GM23338 (cell line): ENCODE results near the gene CGNL1. TPM values are rescaled to one million over a fixed set of nuclear protein-coding genes. Genes with fewer than 3 reads are reported as not detected.

Source experiments
- ATAC-seq: fragments of 200-7000 bp; cut with Tn5 transposase; 3 replicates; pipeline ENCODE4 v1.9.1; 2020
- DNase-seq: peaks from one replicate; pipeline ENCODE4 v3.0.0-alpha.2; 2015; ENCODE audit warnings: low spot score
- H2AFZ ChIP-seq: fragments of 200-600 bp; sonication (generic); 2 replicates; pipeline ENCODE4 v1.8.0; 2016; ENCODE audit warnings: antibody characterized with exemption, mild to moderate bottlenecking, moderate library complexity
- H3F3A ChIP-seq: fragments of 200-600 bp; sonication (generic); replicated peaks from 2 replicates; pipeline ENCODE4 v1.8.0; 2017; ENCODE audit warnings: antibody characterized with exemption, mixed run types, low read depth
- H3K27ac ChIP-seq: fragments of 200-600 bp; sonication (generic); 2 replicates; pipeline ENCODE4 v1.6.1; 2016; ENCODE audit warnings: low read depth
- H3K27me3 ChIP-seq: fragments of 200-600 bp; sonication (generic); 2 replicates; pipeline ENCODE4 v1.8.0; 2016; ENCODE audit warnings: mild to moderate bottlenecking, mixed run types, moderate library complexity; ENCODE audit not compliant: insufficient read depth
- H3K36me3 ChIP-seq: fragments of 200-600 bp; sonication (generic); 2 replicates; pipeline ENCODE4 v1.8.0; 2016; ENCODE audit warnings: mild to moderate bottlenecking; ENCODE audit not compliant: insufficient read depth
- H3K4me1 ChIP-seq: fragments of 200-600 bp; sonication (generic); 2 replicates; pipeline ENCODE4 v1.8.0; 2016; ENCODE audit warnings: mild to moderate bottlenecking, moderate library complexity; ENCODE audit not compliant: insufficient read depth
- H3K4me2 ChIP-seq: fragments of 200-600 bp; sonication (generic); 2 replicates; pipeline ENCODE4 v1.7.1; 2017; ENCODE audit warnings: mixed run types
- H3K4me3 ChIP-seq: fragments of 200-600 bp; sonication (generic); 2 replicates; pipeline ENCODE4 v1.6.1; 2016; ENCODE audit warnings: mixed run types
- H3K79me2 ChIP-seq: fragments of 200-600 bp; sonication (generic); replicated peaks from 2 replicates; pipeline ENCODE4 v1.8.0; 2017; ENCODE audit warnings: mild to moderate bottlenecking; ENCODE audit not compliant: insufficient read depth
- H3K9me2 ChIP-seq: fragments of 200-600 bp; sonication (generic); 2 replicates; pipeline ENCODE4 v1.8.0; 2017; ENCODE audit not compliant: insufficient read depth
- H4K20me1 ChIP-seq: fragments of 200-600 bp; sonication (generic); replicated peaks from 2 replicates; pipeline ENCODE4 v1.8.0; 2017; ENCODE audit warnings: mild to moderate bottlenecking; ENCODE audit not compliant: insufficient read depth
- H3K27ac Mint-ChIP-seq: 2 replicates; pipeline ENCODE4 v1.8.0; 2020; ENCODE audit warnings: inconsistent platforms, mild to moderate bottlenecking, moderate library complexity, mixed read lengths
- H3K27me3 Mint-ChIP-seq: 3 replicates; pipeline ENCODE4 v1.8.0; 2022; ENCODE audit warnings: low read depth, mild to moderate bottlenecking, moderate library complexity, mixed read lengths, inconsistent platforms; ENCODE audit not compliant: insufficient read depth, poor library complexity
- H3K36me3 Mint-ChIP-seq: 3 replicates; pipeline ENCODE4 v1.8.0; 2021; ENCODE audit warnings: low read depth, mild to moderate bottlenecking, inconsistent platforms, moderate library complexity, mixed read lengths
- H3K4me1 Mint-ChIP-seq: 3 replicates; pipeline ENCODE4 v1.8.0; 2020; ENCODE audit warnings: mild to moderate bottlenecking, inconsistent platforms, mixed read lengths
- H3K4me3 Mint-ChIP-seq: 3 replicates; pipeline ENCODE4 v1.8.0; 2021; ENCODE audit warnings: moderate library complexity, mild to moderate bottlenecking, inconsistent platforms, mixed read lengths
- H3K9me3 Mint-ChIP-seq: 3 replicates; pipeline ENCODE4 v1.8.0; 2020; ENCODE audit warnings: moderate library complexity, mild to moderate bottlenecking, inconsistent platforms, mixed read lengths
- CREB1 ChIP-seq: fragments of 250-450 bp; sonication (Bioruptor Pico); IDR thresholded peaks from 2 replicates; pipeline ENCODE4 v1.5.0; 2020; ENCODE audit warnings: low read depth, mild to moderate bottlenecking, moderate library complexity
- CTCF ChIP-seq, 2 experiments: fragments of 200-600 bp in 1 of 2; sonication (generic) in 1 of 2; conservative IDR thresholded peaks; 2 replicates each; pipeline versions ENCODE4 v1.5.1 to v1.6.1; 2016 to 2017; ENCODE audit warnings: antibody characterized with exemption in 2 of 2, low read depth in 2 of 2, mild to moderate bottlenecking in 2 of 2, moderate library complexity in 1 of 2
- POLR2AphosphoS5 ChIP-seq: IDR thresholded peaks from 2 replicates; pipeline ENCODE4 v1.6.1; 2016; ENCODE audit warnings: antibody characterized with exemption, low read depth
- ZNF114 ChIP-seq: fragments of 250-450 bp; sonication (Bioruptor Pico); IDR thresholded peaks from 2 replicates; pipeline ENCODE4 v1.5.0; 2020; ENCODE audit warnings: mild to moderate bottlenecking, moderate library complexity
- ZNF462 ChIP-seq: fragments of 250-450 bp; sonication (Bioruptor Pico); IDR thresholded peaks from 2 replicates; pipeline ENCODE4 v1.5.0; 2020; ENCODE audit warnings: mild to moderate bottlenecking, moderate library complexity
- polyA plus RNA-seq: library from polyadenylated mRNA; unstranded; fragments of >200 nt; fragmentation: Nextera tagmentation; extraction: Ambion mirVana; gene quantifications from 2 replicates; pipeline ENCODE4 v1.2.1, GENCODE V29; 2016
- total RNA-seq: library from RNA; depleted of rRNA; stranded (reverse); fragments of >200 nt; shearing (Covaris generic); gene quantifications from 2 replicates; pipeline ENCODE4 v1.2.3, GENCODE V29; 2014

Gene CGNL1
- total and polyA plus RNA-seq, 2 experiments from 2014 or later = 20.0 to 57.8 TPM

- TF ChIP-seq CTCF (conservative IDR thresholded peaks at IDR 0.05; ENCODE audit: low read depth in 2 of 2) = no peak
- no peak for TF ChIP-seq ZNF462 (CRISPR knock-in tag)
These were observed 84.0 kb downstream of the CGNL1 start (continued) for GRCh38 chr15:57460208-57460816.

- H3K79me2 ChIP-seq = no peaks in the 10 kb centered on the region
- H3F3A ChIP-seq = 0 out of 2 replicates have a peak, but pooled peaks cover 11% of the 10 kb centered on the region
- no peaks in the 10 kb centered on the region for H3K27me3 ChIP-seq
- H3K36me3 ChIP-seq = peaks cover 30% of the 10 kb centered on the region
- no peaks in the 10 kb centered on the region for H3K4me1 Mint-ChIP-seq
- H3K4me3 ChIP-seq = no peak overlapping the region
- H3K4me3 Mint-ChIP-seq = no peak overlapping the region
- H3K27ac Mint-ChIP-seq = no peak overlapping the region
- no peaks in the 10 kb centered on the region for H3K4me1 ChIP-seq
- no peaks in the 10 kb centered on the region for H3K9me3 Mint-ChIP-seq
- peak overlapping the region; percentile 59; the same call in 1 of the 2 replicates for H3K27ac ChIP-seq
- no peaks in the 10 kb centered on the region for H3K9me2 ChIP-seq
- H2AFZ ChIP-seq = no peak overlapping the region
- DNase-seq (no peak), ATAC-seq (no peak)
- H3K4me2 ChIP-seq = no peak overlapping the region
- no peaks in the 10 kb centered on the region for H3K27me3 Mint-ChIP-seq
- H3K36me3 Mint-ChIP-seq = peaks cover 20% of the 10 kb centered on the region; the same call in 2 of the 3 replicates
- H4K20me1 ChIP-seq = peaks cover 3% of the 10 kb centered on the region; the same call in 1 of the 2 replicates
- TF ChIP-seq POLR2AphosphoS5 = no peak
- TF ChIP-seq ZNF462 (CRISPR knock-in tag) = no peak
- TF ChIP-seq ZNF114 (CRISPR knock-in tag) = no peak
- TF ChIP-seq CREB1 (CRISPR knock-in tag) = no peak
These were observed 85.2 kb downstream of the CGNL1 start for GRCh38 chr15:57461541-57461940.
